GM11168 (cell line): ENCODE measurements around the gene NMNAT1.
"Not testable (repeated sequence)": the region's sequence is repeated elsewhere in the genome, so short reads cannot be mapped to it uniquely, and the experiment has no call there.

Experiments
- in situ Hi-C: fragments of 300-500 bp; cut with MboI; formaldehyde crosslinking; loops from one replicate; pipeline ENCODE4 v1.12.0; 2022; ENCODE audit warnings: low sequenced_read_pairs; ENCODE audit not compliant: unreplicated experiment

NMNAT1 gene

GRCh38 chr1:9917495-9917894, 25.8 kb upstream of the NMNAT1 start:
- in situ Hi-C loops = not testable (repeated sequence)

GRCh38 chr1:9917901-9918300, 25.4 kb upstream of the NMNAT1 start:
- in situ Hi-C loops = no loop called here

GRCh38 chr1:9920606-9921005, 22.7 kb upstream of the NMNAT1 start:
- in situ Hi-C loops = no loop called here

- in situ Hi-C loops = no loop called here
Observed at GRCh38 chr1:9922342-9922741, 20.9 kb upstream of the NMNAT1 start.

- in situ Hi-C loops = no loop called here
Observed at GRCh38 chr1:9927259-9927658, 16.0 kb upstream of the NMNAT1 start.

GRCh38 chr1:9929431-9930385, 13.6 kb upstream of the NMNAT1 start:
- in situ Hi-C loops = no loop called here

GRCh38 chr1:9942399-9942938, 806 bp upstream of the NMNAT1 start:
- in situ Hi-C loops = loop anchor here (5.0 kb wide), 1 partner anchor 70 kb away; no protein-coding TSS in a partner anchor

- in situ Hi-C loops = no loop called here
Observed at GRCh38 chr1:9946315-9946714, 3.0 kb downstream of the NMNAT1 start.

GRCh38 chr1:9957726-9958125, 14.5 kb downstream of the NMNAT1 start:
- in situ Hi-C loops = no loop called here

- in situ Hi-C loops = no loop called here
Observed at GRCh38 chr1:9960011-9960410, 16.7 kb downstream of the NMNAT1 start.

GRCh38 chr1:9960706-9961562, 17.7 kb downstream of the NMNAT1 start:
- in situ Hi-C loops = no loop called here

- in situ Hi-C loops = no loop called here
Observed at GRCh38 chr1:9984253-9984652, 41.0 kb downstream of the NMNAT1 start.

- in situ Hi-C loops = no loop called here
Observed at GRCh38 chr1:9985001-9985400, 41.7 kb downstream of the NMNAT1 start.

GRCh38 chr1:9989773-9990172, 46.5 kb downstream of the NMNAT1 start:
- in situ Hi-C loops = no loop called here

GRCh38 chr1:9990944-9991343, 47.7 kb downstream of the NMNAT1 start:
- in situ Hi-C loops = no loop called here

GRCh38 chr1:9992910-9993309, 49.6 kb downstream of the NMNAT1 start:
- in situ Hi-C loops = no loop called here

- in situ Hi-C loops = no loop called here
Observed at GRCh38 chr1:9993561-9994075, 50.3 kb downstream of the NMNAT1 start.

- in situ Hi-C loops = no loop called here
Observed at GRCh38 chr1:9996624-9997582, 53.6 kb downstream of the NMNAT1 start, which contains the start of gene RBP7. Gene RBP7, plus strand, starts transcription at chr1:9997228. Its CDS starts 31 bp downstream, at chr1:9997259.

- in situ Hi-C loops = no loop called here
Observed at GRCh38 chr1:10001016-10001665, 57.9 kb downstream of the NMNAT1 start.
